ENCODE measurements around the gene TP73.

TP73 gene

DNA sequence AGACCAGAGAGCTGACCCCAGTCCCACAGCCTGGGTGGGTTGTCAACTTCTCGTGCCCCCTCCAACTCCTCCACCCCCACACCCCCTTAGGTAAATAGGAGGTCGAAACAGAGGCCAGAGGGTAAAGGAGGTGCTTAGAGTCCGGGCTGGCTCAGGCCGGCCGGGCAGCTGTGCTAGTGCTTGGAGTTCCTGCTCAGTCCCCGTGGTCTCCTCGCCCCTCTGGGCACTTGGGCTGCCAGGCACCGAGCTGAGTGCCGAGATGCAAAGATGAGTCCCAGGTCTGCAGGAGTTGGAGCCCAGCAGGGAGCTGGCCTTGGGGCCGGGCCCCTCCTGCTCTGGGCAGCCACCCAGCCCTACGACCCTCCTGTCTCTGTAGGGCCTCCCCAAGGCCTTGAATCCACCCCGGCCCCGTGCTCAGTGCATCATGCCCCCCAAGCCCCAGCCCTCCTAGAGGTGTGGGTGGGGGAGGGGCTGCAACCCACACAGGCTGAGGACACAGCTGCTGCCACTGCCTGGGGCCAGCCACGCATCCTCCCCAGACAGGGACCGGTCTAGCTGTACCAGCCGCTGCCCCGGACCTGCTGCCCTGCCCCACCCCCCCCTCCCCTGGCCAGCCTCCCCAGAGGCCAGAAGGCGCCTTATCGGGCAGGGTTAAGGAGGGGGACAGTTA is 122.1 kb downstream of the TP73 start:
- TF ChIP-seq, protein P1, sequence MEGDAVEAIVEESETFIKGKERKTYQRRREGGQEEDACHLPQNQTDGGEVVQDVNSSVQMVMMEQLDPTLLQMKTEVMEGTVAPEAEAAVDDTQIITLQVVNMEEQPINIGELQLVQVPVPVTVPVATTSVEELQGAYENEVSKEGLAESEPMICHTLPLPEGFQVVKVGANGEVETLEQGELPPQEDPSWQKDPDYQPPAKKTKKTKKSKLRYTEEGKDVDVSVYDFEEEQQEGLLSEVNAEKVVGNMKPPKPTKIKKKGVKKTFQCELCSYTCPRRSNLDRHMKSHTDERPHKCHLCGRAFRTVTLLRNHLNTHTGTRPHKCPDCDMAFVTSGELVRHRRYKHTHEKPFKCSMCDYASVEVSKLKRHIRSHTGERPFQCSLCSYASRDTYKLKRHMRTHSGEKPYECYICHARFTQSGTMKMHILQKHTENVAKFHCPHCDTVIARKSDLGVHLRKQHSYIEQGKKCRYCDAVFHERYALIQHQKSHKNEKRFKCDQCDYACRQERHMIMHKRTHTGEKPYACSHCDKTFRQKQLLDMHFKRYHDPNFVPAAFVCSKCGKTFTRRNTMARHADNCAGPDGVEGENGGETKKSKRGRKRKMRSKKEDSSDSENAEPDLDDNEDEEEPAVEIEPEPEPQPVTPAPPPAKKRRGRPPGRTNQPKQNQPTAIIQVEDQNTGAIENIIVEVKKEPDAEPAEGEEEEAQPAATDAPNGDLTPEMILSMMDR (IDR thresholded peaks at IDR 0.05; ENCODE audit: low read depth, low read length, missing control alignments), result no peak
- H3K4me3 ChIP-seq (replicated peaks; ENCODE audit: low read depth, low read length), result no peak overlapping the region
- no peak for DNase-seq (ENCODE audit: extremely low read depth, low read depth)

DNA sequence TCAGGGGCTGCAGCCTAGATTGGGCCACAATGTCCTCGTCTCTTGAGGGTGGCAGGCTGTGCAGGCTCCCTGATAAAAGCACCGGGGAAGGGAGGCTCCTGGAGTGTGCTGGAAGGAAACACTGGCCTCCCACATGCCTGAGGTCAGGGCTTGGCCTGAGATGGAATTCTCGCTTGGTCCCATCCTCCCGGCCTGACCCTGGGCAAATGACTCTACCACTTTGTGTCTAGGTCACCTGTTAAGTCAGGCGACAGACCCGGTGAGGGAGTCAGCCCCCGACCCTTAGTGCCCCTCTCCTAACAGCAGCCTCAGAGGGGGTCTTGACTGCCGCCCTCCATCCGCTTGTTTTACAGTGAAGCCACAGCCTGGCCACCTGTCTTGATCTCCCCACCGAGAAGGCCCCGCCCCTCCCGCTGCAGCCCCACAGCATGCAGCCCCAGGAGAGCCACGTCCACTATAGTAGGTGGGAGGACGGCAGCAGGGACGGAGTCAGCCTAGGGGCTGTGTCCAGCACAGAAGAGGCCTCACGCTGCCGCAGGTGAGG is 122.7 kb downstream of the TP73 start:
- TF ChIP-seq, protein P1 (IDR thresholded peaks at IDR 0.05; ENCODE audit: low read depth, low read length, missing control alignments), result no peak
- no peak for DNase-seq (ENCODE audit: extremely low read depth, low read depth)
- H3K4me3 ChIP-seq (replicated peaks; ENCODE audit: low read depth, low read length), result no peak overlapping the region

DNA sequence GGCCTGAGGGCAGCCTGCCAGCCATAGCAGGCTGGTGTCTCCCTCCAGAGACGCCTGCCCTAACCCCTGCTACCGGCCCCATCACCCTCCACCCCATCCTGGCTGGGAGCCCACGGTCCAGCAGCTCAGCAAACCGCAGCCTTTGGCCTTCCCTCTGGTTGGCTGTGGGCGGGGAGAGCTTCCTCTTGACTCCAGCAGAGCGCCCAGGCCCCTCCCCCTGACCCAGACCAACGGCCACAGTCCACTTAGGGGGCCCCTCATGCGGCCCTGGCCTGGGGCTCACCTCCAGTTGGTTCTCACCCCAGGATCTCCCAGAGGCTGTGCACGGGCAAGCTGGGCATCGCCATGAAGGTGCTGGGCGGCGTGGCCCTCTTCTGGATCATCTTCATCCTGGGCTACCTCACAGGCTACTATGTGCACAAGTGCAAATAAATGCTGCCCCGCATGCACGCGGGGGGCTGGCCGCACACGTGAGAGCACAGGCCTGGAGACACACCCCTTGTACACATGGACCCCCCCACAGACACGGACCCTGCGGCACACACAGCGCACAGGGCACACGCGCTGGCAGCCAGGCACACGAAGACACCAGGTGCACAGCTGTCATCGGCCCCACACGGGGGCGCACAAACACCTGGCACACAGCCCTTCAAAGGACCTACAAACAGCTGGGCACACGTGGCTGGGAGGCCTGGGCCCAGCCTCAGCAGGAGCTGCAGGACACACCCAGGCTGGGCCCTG is 123.3 kb downstream of the TP73 start:
- TF ChIP-seq, protein P1 (IDR thresholded peaks at IDR 0.05; ENCODE audit: low read depth, low read length, missing control alignments), result peak; percentile 27
- no peak overlapping the region for H3K4me3 ChIP-seq (replicated peaks; ENCODE audit: low read depth, low read length)
- DNase-seq (ENCODE audit: extremely low read depth, low read depth), result no peak

DNA sequence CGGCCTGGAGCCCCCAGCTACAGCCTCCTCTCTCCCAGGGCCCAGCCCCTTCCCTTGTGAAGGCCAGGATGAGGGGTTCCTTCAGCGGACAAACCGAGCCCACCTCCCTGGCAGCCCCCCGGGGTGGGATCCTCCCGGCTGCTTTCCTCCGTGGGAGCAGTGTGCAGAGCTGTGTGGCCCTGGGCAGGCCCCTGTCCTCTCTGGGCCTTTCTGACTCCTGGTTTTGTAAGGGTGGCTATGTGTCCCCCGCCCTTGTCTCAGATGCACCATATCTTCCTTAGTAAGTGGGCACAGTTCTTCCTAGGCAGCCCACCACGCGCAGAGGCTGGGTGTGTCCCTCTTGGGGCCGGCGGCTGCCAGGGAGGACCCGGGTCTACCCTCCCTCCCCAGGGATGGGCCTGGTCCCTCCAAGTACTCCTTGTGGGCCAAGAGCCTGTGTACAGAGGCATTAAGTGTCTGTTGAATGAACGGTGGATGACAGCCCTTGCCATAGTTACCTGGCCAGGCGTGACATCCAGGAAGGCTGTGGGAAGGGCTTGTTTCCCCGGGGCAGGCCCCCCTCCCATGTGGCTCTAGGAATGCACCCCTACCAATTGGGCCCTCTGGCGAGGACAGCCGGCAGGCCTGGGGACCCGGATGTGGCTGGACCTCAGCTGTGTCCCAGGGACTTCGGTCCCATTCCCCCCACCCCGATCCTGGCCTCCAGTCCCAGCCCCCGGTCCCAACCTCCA is 124.1 kb downstream of the TP73 start:
- TF ChIP-seq, protein P1 (IDR thresholded peaks at IDR 0.05; ENCODE audit: low read depth, low read length, missing control alignments), result no peak
- DNase-seq (ENCODE audit: extremely low read depth, low read depth), result no peak
- H3K4me3 ChIP-seq (replicated peaks; ENCODE audit: low read depth, low read length), result no peak overlapping the region

DNA sequence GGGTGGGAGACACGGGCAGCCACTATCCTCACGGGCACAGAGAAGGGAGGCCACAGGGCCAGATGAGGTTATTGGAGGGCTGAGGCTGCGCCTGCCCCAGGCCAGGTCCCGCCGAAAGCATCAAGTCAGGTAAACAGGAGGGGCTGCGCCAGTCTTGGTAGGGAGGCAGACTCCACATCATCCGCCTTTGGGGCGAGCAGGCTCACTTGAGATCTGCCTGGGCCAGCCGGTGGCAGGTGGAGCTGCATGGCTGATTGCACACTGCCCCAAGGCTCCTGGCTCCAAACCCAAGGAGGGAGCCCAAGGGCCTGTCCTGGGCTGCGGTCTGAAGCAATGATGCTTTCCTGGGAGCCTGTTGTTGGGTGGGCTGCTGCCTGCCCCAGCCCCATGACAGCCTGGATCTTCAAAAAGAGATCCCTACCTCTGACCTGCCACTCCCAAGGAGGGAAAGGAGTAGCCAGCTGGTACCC is 124.8 kb downstream of the TP73 start:
- DNase-seq (ENCODE audit: extremely low read depth, low read depth), result no peak

More for the DNA sequence above, 124.8 kb downstream of the TP73 start:
- no peak overlapping the region for H3K4me3 ChIP-seq (replicated peaks; ENCODE audit: low read depth, low read length)
- TF ChIP-seq, protein P1 (IDR thresholded peaks at IDR 0.05; ENCODE audit: low read depth, low read length, missing control alignments), result no peak

All from HFF-Myc (cell line).